Neural cell (in vitro differentiated cells): ENCODE data around the gene FCHSD2. TPM values are rescaled to one million over a fixed set of nuclear protein-coding genes. Genes with fewer than 3 reads are reported as not detected.

Source experiments
- H2AFZ ChIP-seq: fragments of 200-600, 300-800 bp; sonication (generic), shearing (Covaris generic); 2 replicates; pipeline ENCODE4 v1.6.0; 2014; ENCODE audit warnings: low read depth, mild to moderate bottlenecking, antibody characterized with exemption, low read length, moderate library complexity
- H3F3A ChIP-seq: fragments of 200-600 bp; shearing (Covaris generic); 2 replicates; pipeline ENCODE4 v1.6.1; 2016; ENCODE audit warnings: mild to moderate bottlenecking, moderate library complexity, mixed read lengths, antibody characterized with exemption, low read length; ENCODE audit not compliant: insufficient read depth, poor library complexity, severe bottlenecking
- H3K27ac ChIP-seq: fragments of 200-600, 300-800 bp; sonication (generic), shearing (Covaris generic); 2 replicates; pipeline ENCODE4 v1.5.1; 2014; ENCODE audit warnings: mild to moderate bottlenecking, low read length, moderate library complexity
- H3K27me3 ChIP-seq: fragments of 300-800, 200-600 bp; sonication (generic), shearing (Covaris generic); 2 replicates; pipeline ENCODE4 v1.6.0; 2014; ENCODE audit warnings: mild to moderate bottlenecking, low read depth, low read length, moderate library complexity; ENCODE audit not compliant: insufficient read depth
- H3K36me3 ChIP-seq: fragments of 300-800, 200-600 bp; sonication (generic), shearing (Covaris generic); 2 replicates; pipeline ENCODE4 v1.5.1; 2014; ENCODE audit warnings: mild to moderate bottlenecking, antibody characterized with exemption, low read length, moderate library complexity; ENCODE audit not compliant: insufficient read depth
- H3K4me2 ChIP-seq: fragments of 300-800, 200-600 bp; sonication (generic), shearing (Covaris generic); 2 replicates; pipeline ENCODE4 v1.6.0; 2014; ENCODE audit warnings: mild to moderate bottlenecking, low read length
- H3K4me3 ChIP-seq: fragments of 300-800, 200-600 bp; sonication (generic), shearing (Covaris generic); 2 replicates; pipeline ENCODE4 v1.5.1; 2014; ENCODE audit warnings: mild to moderate bottlenecking, low read length, moderate library complexity
- H3K79me2 ChIP-seq: fragments of 200-600 bp; shearing (Covaris generic); replicated peaks from 2 replicates; pipeline ENCODE4 v1.6.0; 2014; ENCODE audit warnings: mild to moderate bottlenecking, low read length, moderate library complexity; ENCODE audit not compliant: insufficient read depth
- H3K9ac ChIP-seq: fragments of 300-800, 200-600 bp; sonication (generic), shearing (Covaris generic); 2 replicates; pipeline ENCODE4 v1.6.1; 2016; ENCODE audit warnings: mild to moderate bottlenecking, low read length, mixed read lengths
- H3K9me2 ChIP-seq: fragments of 200-600 bp; shearing (Covaris generic); 2 replicates; pipeline ENCODE4 v1.6.1; 2016; ENCODE audit warnings: mild to moderate bottlenecking, low read length, mixed read lengths; ENCODE audit not compliant: insufficient read depth
- H3K9me3 ChIP-seq: fragments of 200-600, 300-800 bp; sonication (generic), shearing (Covaris generic); 2 replicates; pipeline ENCODE4 v1.6.1; 2016; ENCODE audit warnings: mild to moderate bottlenecking, mixed run types, low read length, moderate library complexity, mixed read lengths
- H4K20me1 ChIP-seq: fragments of 200-600 bp; shearing (Covaris generic); 2 replicates; pipeline ENCODE4 v1.6.1; 2016; ENCODE audit warnings: mild to moderate bottlenecking, mixed run types; ENCODE audit not compliant: insufficient read depth
- CTCF ChIP-seq: fragments of 450-650 bp; IDR thresholded peaks from 2 replicates; pipeline ENCODE4 v1.5.1; 2014; ENCODE audit warnings: antibody characterized with exemption, mild to moderate bottlenecking, moderate library complexity; ENCODE audit not compliant: poor library complexity, severe bottlenecking
- EP300 ChIP-seq: fragments of 450-650 bp; conservative IDR thresholded peaks from 2 replicates; pipeline ENCODE4 v1.6.1; 2014; ENCODE audit warnings: antibody characterized with exemption, mild to moderate bottlenecking, moderate library complexity; ENCODE audit not compliant: poor library complexity, severe bottlenecking
- EZH2 ChIP-seq: fragments of 200-600, 300-800 bp; shearing (Covaris generic), sonication (generic); IDR thresholded peaks from 2 replicates; pipeline ENCODE4 v1.6.1; 2014; ENCODE audit warnings: antibody characterized with exemption, low read length, borderline replicate concordance, mild to moderate bottlenecking; ENCODE audit not compliant: insufficient read depth, poor library complexity, severe bottlenecking
- MXI1 ChIP-seq: fragments of 450-650 bp; conservative IDR thresholded peaks from 2 replicates; pipeline ENCODE4 v1.6.1; 2014; ENCODE audit warnings: antibody characterized with exemption, mild to moderate bottlenecking; ENCODE audit not compliant: poor library complexity, severe bottlenecking
- POLR2AphosphoS5 ChIP-seq: IDR thresholded peaks from 2 replicates; pipeline ENCODE4 v1.6.1; 2012
- RAD21 ChIP-seq: fragments of 450-650 bp; conservative IDR thresholded peaks from 2 replicates; pipeline ENCODE4 v1.6.1; 2014; ENCODE audit warnings: antibody characterized with exemption, mild to moderate bottlenecking, moderate library complexity
- SMC3 ChIP-seq: fragments of 450-650 bp; conservative IDR thresholded peaks from 2 replicates; pipeline ENCODE4 v1.6.1; 2014; ENCODE audit warnings: antibody characterized with exemption, mild to moderate bottlenecking, moderate library complexity; ENCODE audit not compliant: poor library complexity
- TAF1 ChIP-seq: IDR thresholded peaks from 2 replicates; pipeline ENCODE4 v1.6.1; 2012; ENCODE audit warnings: low read depth
- polyA plus RNA-seq: library from polyadenylated mRNA; depleted of rRNA; stranded (reverse); fragments of >200 nt; gene quantifications from 2 replicates; pipeline ENCODE4 v1.2.3, GENCODE V29; 2014
- TF ChIP-seq, protein P1 (sequence below): IDR thresholded peaks from 2 replicates; pipeline ENCODE4 v1.6.1; 2012; ENCODE audit warnings: borderline replicate concordance

Gene FCHSD2
- polyA plus RNA-seq, 1 donor from 2014 or later, result 40.8 TPM

DNA sequence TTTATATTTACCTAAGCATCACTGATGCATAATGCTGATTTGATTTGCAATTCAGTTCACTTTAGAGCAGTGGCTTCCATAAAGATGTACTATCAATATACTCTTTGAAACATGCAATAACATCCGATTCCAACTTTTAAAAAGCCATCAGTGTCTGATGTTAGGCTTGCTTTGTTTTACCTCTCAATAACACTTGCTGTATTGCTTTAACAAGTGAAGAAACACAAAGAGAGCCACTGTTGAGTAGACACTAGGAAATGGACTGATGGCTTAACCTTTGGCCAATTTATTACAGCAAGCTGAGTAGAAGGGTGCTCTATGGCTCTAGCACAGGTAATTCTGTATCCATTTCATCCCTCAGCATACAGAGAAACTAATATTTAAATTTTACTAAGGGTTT lies 122.1 kb downstream of the FCHSD2 start:
- no peak overlapping the region for H3K4me2 ChIP-seq
- no peak overlapping the region for H3K4me3 ChIP-seq
- no peaks in the 10 kb centered on the region for H4K20me1 ChIP-seq
- no peak overlapping the region for H3K27ac ChIP-seq
- H3K9ac ChIP-seq, result no peak overlapping the region
- no peak for TF ChIP-seq TAF1
- TF ChIP-seq RAD21, result no peak
- TF ChIP-seq SMC3, result no peak
- TF ChIP-seq CTCF, result no peak
- TF ChIP-seq EZH2, result no peak
- H3K79me2 ChIP-seq, result no peaks in the 10 kb centered on the region
- H2AFZ ChIP-seq, result no peak overlapping the region
- H3F3A ChIP-seq, result no peaks in the 10 kb centered on the region
- peaks cover 10% of the 10 kb centered on the region for H3K9me3 ChIP-seq
- no peaks in the 10 kb centered on the region for H3K27me3 ChIP-seq
- H3K9me2 ChIP-seq, result no peaks in the 10 kb centered on the region
- H3K36me3 ChIP-seq, result no peaks in the 10 kb centered on the region

GRCh38 chr11:73019449-73019848 lies 122.7 kb downstream of the FCHSD2 start:
- Histone ChIP-seq H3F3A (no peaks in the 10 kb centered on the region), H3K4me2 (no peak overlapping the region), H3K79me2 (no peaks in the 10 kb centered on the region), H4K20me1 (no peaks in the 10 kb centered on the region), H2AFZ (no peak overlapping the region), H3K4me3 (no peak overlapping the region), H3K27ac (no peak overlapping the region), H3K27me3 (no peaks in the 10 kb centered on the region), H3K9me2 (no peaks in the 10 kb centered on the region), H3K9ac (no peak overlapping the region), H3K36me3 (no peaks in the 10 kb centered on the region), H3K9me3 (peaks cover 6% of the 10 kb centered on the region)
- no peak for TF ChIP-seq POLR2AphosphoS5
- no peak for TF ChIP-seq SMC3
- no peak for TF ChIP-seq TAF1
- TF ChIP-seq, protein P1, sequence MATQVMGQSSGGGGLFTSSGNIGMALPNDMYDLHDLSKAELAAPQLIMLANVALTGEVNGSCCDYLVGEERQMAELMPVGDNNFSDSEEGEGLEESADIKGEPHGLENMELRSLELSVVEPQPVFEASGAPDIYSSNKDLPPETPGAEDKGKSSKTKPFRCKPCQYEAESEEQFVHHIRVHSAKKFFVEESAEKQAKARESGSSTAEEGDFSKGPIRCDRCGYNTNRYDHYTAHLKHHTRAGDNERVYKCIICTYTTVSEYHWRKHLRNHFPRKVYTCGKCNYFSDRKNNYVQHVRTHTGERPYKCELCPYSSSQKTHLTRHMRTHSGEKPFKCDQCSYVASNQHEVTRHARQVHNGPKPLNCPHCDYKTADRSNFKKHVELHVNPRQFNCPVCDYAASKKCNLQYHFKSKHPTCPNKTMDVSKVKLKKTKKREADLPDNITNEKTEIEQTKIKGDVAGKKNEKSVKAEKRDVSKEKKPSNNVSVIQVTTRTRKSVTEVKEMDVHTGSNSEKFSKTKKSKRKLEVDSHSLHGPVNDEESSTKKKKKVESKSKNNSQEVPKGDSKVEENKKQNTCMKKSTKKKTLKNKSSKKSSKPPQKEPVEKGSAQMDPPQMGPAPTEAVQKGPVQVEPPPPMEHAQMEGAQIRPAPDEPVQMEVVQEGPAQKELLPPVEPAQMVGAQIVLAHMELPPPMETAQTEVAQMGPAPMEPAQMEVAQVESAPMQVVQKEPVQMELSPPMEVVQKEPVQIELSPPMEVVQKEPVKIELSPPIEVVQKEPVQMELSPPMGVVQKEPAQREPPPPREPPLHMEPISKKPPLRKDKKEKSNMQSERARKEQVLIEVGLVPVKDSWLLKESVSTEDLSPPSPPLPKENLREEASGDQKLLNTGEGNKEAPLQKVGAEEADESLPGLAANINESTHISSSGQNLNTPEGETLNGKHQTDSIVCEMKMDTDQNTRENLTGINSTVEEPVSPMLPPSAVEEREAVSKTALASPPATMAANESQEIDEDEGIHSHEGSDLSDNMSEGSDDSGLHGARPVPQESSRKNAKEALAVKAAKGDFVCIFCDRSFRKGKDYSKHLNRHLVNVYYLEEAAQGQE, result no peak
- TF ChIP-seq MXI1, result no peak
- no peak for TF ChIP-seq EP300
- TF ChIP-seq EZH2, result no peak
- TF ChIP-seq CTCF, result no peak
- no peak for TF ChIP-seq RAD21
